ENCODE measurements around the gene CCNB3. TPM values are rescaled to one million over a fixed set of nuclear protein-coding genes. Genes with fewer than 3 reads are reported as not detected.

CCNB3 gene
- total RNA-seq, 1 donor from 2014 or later, result 0.20 TPM

DNA sequence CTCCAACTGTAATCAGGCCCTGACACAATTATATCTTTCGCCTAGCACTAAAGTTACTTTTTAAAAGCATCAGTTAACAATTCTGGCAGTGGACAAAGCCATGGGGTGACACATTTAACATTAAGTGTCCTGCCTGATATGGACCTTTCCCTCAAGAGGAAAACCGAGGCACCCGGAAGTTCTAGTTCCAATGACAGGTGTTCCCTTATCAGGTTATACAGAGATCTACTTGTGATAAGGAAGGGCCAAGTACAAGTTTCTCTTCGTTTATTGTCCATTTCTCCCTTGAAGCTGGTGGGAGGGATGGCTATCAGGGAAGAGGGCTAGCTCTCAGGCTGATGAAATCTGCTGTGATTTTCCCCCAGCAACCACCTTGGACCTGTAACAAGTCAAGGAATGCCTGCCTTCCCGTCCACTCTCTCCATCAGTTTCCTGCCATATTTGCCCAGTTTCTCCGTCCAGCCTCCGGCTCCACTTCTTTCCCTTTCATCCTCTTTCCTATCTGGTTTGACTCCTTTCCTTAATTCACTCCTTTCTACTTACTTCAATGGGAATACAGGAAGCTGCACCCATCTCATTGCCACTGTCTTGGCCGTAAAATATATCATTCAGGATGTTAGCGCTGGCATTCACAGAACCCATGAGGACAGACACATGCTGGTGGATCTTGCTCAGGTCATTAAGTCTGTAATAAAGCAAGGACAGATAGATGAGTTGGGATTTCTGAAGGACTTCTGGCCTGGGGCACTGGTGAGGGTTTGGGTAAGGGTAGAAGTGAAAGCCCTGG lies 171.1 kb downstream of the CCNB3 start:
- no peak for DNase-seq (ENCODE audit: low read depth, low spot score)

DNA sequence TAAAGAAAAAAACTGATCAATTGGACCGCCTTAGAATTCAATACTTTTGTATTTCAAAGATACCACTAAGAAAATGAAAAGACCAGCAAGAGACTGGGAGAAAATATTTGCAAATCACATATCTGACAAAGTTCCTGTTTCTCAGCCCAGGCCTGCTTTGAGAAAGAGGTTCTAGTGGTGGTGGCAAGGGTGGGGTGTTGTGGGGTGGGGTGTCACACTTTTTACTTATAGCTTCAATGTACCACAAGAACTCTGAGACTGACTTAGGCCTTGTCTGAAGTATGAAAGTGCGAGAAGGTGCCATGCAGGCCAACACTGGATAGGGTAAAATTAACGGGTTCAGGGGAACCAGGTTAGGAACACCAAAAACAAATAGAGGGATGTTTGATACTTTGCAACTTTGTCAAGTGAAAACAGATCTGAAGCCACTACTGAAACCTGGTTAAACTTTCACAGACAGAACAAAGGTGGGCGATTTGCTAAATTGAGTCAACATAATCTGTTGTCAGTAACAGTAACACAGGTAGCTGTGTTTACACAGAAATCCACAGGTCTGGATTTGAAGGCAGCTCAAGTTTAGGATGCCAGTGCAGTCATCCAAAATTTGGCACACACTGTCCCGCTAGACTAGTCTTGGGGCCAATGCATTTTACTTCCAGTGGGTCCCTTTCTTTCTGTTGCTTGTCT lies 177.3 kb downstream of the CCNB3 start:
- no peak for DNase-seq (ENCODE audit: low read depth, low spot score)

DNA sequence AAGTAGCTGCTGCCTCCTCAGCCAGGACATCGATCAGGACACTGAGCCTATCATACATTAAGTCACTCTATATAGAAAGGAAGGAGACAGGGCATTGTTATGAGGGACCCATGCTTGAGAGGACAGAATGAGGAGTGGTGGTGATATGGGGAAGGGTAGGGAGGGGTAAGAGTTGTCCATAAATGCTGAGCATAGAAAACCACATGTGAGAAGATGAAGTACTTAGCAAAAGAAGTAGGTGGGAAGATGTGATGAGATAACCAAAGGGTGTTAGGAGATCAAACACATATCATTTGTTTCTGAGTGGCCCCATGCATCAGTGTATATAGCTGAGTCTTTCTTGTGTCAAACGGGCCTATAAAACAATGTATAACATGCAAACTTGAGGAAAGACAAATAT lies 182.0 kb downstream of the CCNB3 start:
- no peak for DNase-seq (ENCODE audit: low read depth, low spot score)

DNA sequence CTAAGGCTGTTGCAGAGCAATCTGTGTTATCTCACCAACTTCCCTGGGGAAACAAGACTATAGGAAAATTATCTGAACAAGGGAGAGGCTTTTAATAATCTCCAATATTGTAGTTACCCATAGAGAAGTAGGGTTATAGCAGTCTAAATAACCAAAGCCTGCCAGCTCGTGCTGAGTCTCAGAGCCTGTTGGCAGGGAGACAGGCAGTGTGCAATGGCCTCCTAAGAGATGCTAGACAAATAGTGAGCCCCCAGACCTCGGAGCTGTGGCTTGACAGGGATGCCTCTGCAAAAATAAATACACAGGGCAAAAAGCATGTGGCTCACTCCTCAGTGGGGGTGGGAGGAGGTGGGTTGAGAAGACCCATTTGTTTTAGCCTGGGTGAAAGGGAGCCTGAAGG lies 189.3 kb downstream of the CCNB3 start:
- no peak for DNase-seq (ENCODE audit: low read depth, low spot score)

Other genes starting within 250 kb of the CCNB3 start
- not detected in 2 replicates for gene AKAP4, start 3.8 kb upstream of the CCNB3 start, total RNA-seq